Measurements from ENCODE around the gene ACADVL.

Gene ACADVL

DNA sequence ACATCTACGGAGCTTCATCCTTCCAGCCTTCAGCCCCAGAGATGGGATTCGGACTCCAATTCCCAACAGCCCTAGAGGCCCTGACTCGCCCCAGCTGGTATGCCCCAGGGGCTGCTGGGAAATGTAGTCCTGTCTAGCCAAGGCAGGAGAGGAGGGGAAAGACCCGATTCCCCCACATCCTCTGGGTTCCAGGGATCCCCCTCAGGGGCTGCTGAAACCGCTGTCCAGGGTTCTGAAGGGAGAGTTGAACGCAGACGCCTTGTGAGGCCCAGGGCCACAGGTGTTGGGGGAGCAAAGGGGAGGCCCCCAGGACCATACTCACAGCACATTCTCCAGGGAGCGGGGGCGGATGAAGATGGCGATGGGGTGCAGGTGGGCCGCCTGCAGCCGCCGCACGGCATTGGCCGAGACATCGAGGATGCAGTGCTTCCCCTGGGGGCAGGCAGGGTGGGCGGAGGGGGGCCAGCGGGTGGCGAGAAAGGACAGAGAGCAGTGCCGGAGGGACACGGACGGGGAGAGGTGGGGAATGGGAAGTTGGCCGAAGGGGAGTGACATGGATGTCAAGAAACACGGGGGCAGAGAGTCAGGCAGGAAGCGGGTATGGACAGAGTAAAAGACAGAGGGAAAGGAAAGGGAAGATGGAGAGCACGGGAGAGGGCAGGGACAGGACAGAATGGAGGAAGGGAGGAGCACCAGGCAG is 28.0 kb upstream of the ACADVL start:
- no peak for DNase-seq

DNA sequence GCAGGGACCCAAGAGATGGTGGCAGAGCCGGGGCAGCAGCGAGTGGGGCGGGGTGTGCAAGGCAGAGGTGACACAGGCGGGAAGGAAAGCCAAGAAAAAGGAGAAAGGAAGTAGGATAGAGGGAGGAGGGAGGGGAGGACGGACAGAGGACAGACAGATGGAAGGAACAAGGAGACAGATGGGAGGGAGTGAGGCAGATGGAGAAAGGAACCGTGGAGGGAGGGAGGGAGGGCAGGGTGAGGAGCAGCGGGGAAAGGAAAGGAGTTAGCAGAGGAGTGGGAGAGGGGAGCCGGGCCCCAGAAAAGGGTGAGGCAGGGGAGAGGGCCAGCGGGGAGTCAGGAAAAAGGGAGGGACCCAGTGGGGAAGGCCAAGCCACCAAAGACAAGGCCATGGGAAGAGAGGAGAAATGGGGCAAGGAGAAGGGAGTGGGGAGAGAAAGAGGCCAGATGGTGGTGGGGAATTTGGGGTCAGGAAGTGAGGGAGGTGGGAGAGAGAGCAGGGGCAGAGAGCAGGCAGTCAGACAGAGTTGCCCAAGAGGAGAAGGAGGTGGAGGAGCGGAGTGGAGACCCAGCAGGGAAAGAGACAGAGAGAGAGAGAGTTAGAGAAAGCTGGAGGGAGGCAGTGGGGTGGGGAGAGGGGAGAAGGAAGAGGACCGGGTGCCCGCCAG is 27.3 kb upstream of the ACADVL start:
- no peak for DNase-seq

DNA sequence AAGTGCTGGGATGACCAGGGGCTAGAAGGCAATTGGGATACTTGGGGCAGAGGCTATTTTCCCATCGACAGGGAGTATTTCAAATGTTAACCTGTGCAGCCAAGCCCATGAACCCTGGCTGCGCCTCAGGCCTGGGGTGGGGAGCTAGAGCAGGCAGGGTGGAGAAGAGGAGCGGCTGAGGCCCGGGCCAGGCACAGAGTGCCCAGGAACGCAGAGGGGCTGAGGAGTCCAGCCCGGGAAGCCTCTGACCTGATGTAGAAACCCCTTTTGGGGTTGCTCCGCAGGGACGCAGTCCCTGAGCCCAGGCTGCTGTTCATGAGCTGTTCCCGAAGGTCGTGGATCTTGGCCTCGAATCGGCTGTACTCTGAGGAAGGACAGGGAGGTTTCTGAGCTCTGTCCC is 23.8 kb upstream of the ACADVL start:
- no peak for DNase-seq

DNA sequence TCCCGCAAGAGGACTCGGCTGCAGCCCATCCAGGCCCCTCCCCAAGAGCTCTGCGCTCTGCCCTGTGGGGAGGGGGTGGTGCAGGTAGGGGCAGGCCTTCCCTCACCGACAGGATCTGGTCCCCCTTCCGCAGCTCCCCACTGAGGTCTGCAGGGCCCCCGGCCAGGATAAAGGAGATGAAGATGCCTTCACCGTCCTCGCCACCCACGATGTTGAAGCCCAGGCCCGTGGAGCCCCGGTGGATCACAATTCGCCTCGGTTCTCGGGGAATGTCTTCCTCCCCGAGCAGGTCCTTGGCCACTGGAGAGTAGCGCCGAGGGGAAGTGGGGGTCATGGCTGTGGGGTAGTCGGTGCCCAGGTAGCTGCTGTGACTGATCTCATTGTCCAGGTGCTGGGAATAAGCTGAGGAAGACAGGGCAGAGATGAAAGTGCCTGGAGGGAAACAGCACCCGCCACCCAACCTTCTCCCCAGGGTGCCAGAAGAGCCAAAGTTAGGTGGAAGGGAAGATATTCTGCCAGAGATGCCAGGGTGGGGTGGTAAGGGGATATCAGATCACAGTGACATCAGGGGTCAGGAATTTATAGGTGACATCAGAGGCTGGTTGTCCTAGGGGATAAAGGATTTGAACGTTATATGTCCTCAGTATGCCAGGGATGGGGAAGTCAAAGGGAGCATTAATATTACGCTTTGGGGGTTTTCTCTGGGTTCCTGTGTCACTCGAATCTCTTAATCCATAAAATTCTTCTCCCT is 22.9 kb upstream of the ACADVL start:
- no peak for DNase-seq

DNA sequence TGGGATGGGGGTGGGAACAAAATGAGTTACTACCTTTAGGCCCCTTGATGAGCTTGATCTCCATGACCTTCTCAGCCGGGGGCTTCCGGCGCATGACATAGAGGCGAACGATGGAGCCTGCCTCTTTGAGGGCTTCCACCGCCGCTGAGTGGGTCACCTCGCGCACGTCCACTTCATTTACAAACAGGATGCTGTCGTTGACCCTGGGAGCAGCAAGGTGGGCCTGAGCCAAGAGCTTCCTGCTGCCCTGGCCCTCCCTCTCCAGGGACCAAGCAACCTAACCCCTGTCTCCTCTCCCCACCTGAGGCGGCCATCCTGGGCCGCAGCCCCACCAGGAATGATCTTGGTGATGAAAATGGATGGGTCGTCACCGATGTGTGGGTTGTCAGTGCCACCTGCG is 16.3 kb upstream of the ACADVL start:
- DNase-seq, result no peak

DNA sequence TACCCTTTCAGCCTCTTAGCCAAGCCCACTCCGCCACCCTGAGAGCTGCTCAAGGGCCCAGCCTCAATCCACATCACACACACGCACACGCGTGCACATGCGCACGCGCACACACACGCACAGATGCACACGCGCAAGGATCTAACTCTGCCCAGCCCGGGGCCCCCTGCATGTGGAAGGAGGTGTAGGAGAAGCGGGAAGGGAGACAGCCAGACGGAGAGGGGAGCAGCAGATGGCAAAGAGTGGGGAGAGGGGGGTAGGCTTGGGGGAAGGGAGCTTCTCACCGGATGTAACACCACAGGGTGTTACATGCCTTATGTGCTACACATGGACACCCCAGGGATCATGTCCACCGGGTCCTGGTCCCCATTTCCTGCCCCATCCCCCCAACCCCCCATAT is 15.4 kb upstream of the ACADVL start:
- no peak for DNase-seq

DNA sequence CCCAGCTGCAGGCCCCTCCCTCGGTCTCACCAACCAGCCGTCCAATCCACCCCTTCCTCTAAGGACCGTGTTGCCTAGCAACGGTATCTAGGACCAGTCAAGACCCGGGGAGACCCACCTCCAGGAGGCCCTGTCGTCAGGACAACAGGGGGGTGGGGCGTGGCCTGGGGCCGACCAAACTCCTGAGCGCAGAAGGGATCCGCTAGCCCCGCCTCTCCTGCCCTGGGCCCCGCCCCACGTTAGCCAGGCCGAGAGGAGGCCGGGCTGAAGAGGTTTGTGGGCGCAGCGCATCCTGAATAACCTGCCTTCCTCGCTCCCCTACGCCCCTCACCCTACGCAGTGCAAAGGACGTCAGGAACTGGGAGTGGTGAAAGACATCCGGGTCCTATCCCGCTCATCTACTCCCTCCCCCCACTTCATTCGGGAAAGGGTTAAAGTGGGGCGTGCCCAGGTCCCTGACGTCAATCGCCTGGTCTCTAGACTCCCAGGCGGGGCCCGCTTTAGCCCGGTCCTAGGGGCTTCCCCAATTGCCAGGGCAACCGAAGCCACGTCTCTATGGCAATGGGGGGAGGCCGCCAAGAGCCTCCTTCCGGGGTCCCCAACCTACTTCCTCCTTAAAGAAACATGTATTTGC is 14.8 kb upstream of the ACADVL start:
- DNase-seq, result peak; percentile 87

DNA sequence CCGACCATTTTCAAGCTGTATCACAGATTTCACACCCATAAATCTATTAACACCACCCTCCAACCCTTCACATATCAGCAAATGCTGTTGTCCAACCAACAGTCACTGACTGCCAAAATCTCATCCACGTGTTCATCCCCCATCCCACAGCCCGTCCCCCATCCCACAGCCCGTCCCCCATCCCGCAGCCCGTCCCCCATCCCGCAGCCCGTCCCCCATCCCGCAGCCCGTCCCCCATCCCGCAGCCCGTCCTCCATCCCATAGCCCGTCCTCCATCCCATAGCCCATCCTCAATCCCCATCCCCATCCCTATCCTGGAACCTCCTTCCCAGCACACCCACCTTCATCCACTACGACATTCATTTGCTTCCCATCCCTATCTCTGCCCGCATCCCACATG is 14.2 kb upstream of the ACADVL start:
- DNase-seq, result no peak

DNA sequence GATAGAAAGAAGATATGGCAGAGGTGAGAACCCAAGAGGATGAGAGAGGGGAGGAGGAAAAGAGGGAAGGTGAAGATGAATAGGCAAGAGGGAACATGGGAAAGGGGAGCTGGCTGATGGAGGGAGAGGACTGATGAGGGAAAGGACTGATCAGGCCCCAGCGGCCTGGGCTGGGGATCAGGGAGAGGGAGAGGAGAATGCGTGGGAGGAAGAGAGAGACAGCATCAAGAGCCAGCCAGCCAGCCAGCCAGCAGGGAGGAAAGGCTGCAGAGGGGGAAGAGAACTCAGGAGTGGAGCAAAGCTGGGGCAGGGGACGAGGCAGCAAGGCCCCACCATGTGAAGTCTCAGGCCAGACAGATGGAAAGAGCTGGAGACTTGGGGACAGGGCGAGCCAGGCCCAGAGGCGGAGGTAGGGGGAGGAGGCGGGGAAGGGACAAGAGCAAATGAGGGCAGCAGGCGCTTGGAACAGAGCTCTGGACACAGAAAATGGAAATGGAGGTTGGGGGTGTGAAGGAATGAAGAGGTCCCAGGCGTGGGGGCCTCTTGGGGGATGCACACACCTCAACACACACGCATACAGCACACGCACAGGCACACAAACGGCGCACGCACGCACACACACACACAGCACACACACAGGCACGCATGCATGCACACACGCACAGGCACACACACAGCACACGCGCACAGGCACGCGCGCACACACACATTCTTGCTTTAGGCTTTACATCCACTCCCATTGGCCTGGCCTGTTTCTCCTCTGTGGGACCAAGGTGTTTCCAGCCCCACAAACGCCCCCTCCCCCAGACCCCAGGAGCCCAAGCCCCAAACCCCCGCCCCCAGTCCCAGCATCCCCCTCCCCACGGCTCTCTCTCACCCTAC is 12.4 kb upstream of the ACADVL start:
- no peak for DNase-seq

DNA sequence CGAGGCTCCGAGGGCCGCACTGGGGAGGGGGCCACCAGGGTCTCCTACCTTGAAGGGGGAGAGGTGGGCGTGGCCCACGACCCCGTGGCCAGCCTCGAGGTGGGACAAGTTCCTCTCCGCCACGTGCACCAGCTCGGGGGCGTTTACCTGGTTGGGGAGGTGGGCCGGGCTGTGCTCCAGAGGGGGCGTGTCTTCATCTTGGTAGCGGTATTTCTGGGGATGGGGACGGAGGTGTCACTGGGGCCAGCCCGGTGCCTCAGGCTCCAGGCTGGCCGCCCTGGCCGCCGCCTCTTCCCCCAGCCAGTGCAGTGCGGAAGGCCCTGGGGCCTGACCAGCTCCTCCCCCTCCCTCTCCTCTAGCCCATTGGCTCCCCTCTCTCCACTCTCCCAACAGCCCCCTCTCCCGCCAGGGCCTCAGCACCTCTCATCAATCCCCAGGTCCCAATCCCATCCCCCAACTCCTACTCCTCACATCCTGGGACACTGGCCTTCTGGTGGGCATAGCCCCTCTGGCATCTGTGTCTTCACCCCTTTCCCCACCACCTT is 11.6 kb upstream of the ACADVL start:
- DNase-seq, result no peak

DNA sequence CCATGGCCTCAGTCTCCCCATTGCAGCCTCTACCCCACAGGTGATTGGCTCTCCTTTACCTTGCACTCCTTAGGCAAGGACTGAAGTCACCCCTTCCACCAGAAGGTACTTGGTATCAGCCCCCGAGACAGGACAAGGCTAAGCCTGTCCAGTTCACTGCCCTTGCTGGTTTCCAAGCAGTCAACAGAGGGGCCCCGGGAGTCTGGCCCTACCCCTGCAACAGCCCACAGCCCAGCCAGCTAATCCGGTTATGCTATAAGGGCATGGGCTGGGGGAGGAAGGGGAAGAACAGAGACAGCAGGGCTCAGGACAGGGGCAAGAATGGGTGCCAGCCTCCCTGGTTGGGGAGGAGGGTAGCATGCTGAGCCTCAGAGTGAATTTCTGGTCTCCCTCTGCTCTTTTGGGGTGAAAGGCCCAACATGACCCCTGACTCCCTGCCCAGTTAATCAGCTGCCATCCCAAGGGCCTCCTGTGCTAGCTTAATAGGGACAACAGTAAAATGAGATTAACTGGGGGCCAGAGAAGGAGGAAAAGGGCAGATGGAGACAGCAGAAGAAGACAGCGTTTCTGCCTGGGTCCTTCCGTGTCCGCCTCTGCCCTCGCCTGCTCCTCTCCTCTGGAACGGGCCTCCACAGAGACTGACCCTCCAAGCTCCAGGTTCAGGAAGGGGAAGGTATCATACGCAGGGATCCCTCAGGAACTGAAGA is 10.8 kb upstream of the ACADVL start:
- no peak for DNase-seq

DNA sequence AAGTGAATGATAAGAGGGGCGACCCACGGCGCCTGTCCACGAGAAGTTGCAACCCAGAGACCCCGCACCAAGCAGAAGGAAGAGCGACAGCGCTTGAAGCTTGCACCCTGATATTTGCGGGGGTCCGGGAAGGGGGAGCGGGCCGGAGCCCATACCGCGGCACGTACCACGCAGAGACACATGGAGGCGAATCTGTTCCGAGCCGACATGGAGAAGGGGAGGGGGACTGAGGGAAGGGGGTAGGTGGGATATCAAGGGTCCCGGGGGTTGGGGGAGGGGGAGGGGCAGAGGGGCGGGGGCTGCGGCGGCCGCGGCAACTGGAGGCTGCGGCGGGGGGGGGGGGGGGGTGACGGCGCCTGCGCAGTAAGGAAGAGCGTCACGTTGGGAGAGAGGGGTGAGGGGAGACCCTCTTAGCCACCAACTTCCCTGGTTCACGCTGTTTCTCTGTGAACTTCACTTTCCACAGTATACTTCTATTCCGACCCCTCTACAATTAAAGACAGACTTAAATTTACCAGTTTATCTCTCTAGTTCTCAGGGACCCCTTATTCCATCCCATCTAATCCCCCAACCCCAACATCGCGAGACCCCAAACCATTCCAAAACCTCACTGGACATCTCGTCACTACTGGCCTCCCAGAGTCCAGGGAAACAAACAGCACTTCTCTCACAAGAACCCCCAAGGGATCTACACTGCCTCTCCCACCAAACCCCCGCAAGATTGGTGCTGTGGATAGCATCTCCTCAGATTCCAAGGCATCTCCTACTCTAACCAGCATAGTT is 8.1 kb upstream of the ACADVL start:
- DNase-seq, result no peak

DNA sequence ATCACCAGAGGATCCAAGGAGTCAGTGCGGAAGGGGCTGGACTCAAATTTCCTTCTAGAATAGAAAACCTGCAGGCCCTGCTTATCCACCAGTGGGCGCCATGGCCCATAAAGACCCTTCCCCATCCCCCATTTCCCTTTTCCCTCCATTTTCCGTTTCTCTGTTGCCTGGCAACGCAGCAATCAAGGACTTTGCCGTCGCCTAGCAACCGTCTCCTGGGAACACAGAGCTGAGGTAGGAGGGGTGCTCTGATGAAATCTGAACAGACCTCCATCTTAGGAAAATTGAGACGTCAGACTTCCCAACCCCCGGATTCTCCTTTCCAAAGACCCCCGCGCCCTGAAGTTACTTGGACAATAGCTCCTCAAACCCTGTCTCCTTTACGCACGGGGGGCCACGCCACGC is 5.8 kb upstream of the ACADVL start:
- DNase-seq, result no peak

DNA sequence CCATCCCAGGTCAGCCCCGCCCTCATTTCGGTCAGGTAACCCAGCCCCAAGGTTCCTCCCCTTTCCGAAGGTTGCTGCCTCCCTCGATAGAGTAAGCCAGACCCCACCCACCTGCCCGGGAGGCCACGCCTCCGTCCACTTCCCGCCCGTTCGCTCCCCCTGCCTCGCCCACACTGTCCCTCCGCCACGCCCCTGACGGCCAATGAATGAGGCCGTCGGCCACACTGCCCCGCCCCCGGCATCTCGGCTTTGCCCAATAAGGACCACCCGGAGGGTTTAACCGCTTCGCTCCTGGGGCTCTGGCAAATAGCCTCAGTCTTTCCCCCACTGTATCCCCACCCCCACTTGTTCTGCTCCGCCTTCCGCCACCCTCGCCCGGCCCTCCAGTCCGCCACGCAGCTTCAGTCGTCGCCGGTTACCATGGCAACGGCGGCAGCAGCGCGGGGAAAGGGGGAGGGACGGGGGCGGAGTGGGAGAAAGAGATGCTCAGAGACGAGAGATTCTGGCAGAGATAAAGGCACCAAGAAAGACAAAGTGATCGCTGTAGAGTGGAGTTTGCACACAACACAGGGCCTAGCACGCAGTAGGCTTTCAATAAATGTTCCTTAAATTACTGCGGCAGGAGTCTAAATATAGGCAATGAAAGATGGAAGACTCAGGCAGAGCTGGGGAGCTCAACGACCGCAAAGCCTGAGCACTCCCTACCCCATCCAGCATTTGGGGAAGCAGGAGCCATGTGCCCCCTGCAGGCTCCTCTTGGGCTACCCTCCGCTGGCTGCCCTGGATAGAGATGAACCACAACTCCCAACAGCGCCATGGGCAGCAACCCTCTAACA is 5.2 kb upstream of the ACADVL start:
- DNase-seq, result peak; percentile 98

DNA sequence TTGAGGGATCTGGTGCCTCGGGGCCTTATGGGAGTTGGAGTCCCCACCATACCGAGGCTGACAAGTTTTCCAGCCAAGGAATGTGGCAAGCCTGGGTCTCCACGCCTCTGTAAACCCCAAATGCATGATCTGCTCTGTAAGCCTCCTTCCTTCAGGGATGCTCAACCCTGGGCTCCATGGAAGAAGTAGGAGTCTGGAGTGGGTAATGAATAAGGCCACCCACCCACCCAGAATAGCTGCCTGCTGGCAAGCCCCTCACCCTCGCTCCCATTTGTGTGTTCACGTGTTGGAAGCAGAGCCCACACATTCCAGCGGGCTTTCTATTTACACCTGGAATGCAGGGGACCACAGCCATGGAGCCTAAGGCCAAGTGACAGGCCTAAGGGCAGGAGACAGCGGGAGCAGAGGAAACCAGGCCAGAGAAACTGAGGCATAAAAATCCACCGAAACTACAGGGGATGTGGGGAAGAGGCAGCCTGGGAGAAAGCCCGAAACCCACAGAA is 4.6 kb upstream of the ACADVL start:
- DNase-seq, result no peak

DNA sequence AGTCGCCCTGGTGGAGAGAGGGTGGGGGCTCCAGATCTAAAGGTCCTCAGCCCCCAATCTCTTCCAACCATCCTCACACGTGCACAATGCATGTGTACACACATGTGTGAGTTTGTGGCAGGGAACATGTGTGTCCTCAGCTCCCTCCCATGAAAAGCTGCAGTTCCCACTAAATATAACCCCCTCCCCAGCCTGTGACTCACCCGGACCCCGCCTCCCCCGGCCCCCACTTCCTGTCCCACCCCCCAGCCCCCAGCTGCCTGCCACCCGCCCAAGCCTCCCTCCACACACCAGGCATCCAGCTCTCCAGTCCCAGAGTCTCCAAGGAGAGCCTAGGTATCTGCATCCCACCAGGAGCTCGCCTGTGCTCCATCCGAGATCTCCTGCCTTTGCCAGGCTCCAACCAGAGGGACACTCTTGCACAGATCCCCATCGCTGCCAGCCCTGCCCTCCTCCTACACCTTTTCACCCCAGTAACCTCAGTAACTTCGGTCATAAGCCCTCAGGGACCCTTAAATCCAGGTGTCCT is 4.0 kb upstream of the ACADVL start:
- DNase-seq, result no peak

DNA sequence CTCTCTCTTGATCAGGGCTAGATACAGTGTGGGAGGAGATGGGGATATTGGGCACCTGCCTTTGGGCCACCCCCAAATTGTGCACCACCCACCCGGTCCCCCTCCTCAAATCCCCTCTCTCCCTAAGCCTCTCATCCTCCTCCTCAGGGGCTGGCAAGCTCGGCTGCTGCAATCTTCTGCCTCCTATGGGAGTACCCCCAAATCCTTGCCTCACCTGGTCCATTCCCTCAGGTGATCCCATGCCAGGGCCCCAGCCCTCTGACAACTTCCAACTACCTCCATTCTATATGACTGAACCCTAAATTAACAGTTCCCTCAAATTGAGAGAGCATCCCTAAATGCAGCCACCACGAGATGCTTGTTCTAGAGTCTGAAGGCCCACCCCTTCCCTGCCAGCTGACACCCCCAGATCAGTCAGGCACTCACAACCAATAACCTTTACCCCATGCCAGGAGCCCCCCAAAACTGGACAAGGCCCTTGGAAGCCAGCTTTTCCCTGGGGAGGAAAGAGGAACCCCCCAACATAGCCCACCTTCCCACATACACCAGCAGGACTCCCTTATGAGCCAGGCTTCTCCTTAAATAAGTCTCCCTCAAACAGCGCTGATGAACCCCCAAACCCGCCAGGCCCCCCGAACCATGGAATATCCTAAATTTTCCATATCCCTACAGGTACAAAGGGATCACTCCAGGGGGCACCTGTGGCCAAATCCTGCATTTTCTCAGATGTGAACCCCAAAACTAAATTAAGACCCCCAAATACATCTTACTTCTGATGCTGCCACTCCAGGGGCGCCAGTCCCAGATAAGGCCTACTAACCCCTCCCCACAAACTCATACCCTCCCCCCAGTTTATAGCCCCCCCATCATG is 3.3 kb upstream of the ACADVL start:
- no peak for DNase-seq

Measured in activated CD4-positive, CD25-positive, alpha-beta regulatory T cell treated with anti-CD3 and anti-CD28 coated beads, Interleukin-2, amount 50 U/mL, for 72 hours (primary cell).